SK-N-SH (cell line): Measurements from ENCODE around the gene ARFGAP1.

Experiments
- EP300 ChIP-seq, 2 experiments: IDR thresholded peaks; 2 replicates each; pipeline versions ENCODE4 v1.4.0 to v1.6.1; 2012; ENCODE audit warnings: borderline replicate concordance in 1 of 2, low read depth in 1 of 2, low read length in 1 of 2
- EZH2phosphoT487 ChIP-seq: fragments of 200-600 bp; sonication (generic); IDR thresholded peaks from 2 replicates; pipeline ENCODE4 v1.6.1; 2017; ENCODE audit warnings: low read depth, mixed run types, mild to moderate bottlenecking, antibody characterized with exemption, moderate library complexity, borderline replicate concordance
- GABPA ChIP-seq: IDR thresholded peaks from 2 replicates; pipeline ENCODE4 v1.4.0; 2012; ENCODE audit warnings: low read depth, mild to moderate bottlenecking
- JUND ChIP-seq: IDR thresholded peaks from 2 replicates; pipeline ENCODE4 v1.4.0; 2012
- MXI1 ChIP-seq: IDR thresholded peaks from 2 replicates; pipeline ENCODE4 v1.6.1; 2012; ENCODE audit warnings: mild to moderate bottlenecking, low read depth, low read length, improper control_type of control experiment
- POLR2AphosphoS5 ChIP-seq: IDR thresholded peaks from 2 replicates; pipeline ENCODE4 v1.6.1; 2012; ENCODE audit warnings: low read depth, low read length
- RCOR1 ChIP-seq: fragments of 150-350 bp; IDR thresholded peaks from 2 replicates; pipeline ENCODE4 v1.6.1; 2017; ENCODE audit warnings: antibody characterized with exemption, low read length
- RXRA ChIP-seq: IDR thresholded peaks from 2 replicates; pipeline ENCODE4 v1.4.0; 2012; ENCODE audit warnings: low read depth, mild to moderate bottlenecking, borderline replicate concordance
- YY1 ChIP-seq: IDR thresholded peaks from 2 replicates; pipeline ENCODE4 v1.4.0; 2012; ENCODE audit warnings: low read depth, mild to moderate bottlenecking
- TF ChIP-seq, protein P1 (sequence below): fragments of 200-600 bp; sonication (generic); IDR thresholded peaks from 2 replicates; pipeline ENCODE4 v1.6.1; 2017; ENCODE audit warnings: antibody characterized with exemption, mild to moderate bottlenecking, moderate library complexity
- TF ChIP-seq, protein P2 (sequence below): IDR thresholded peaks from 2 replicates; pipeline ENCODE4 v1.4.0; 2012; ENCODE audit warnings: low read depth, borderline replicate concordance

DNA sequence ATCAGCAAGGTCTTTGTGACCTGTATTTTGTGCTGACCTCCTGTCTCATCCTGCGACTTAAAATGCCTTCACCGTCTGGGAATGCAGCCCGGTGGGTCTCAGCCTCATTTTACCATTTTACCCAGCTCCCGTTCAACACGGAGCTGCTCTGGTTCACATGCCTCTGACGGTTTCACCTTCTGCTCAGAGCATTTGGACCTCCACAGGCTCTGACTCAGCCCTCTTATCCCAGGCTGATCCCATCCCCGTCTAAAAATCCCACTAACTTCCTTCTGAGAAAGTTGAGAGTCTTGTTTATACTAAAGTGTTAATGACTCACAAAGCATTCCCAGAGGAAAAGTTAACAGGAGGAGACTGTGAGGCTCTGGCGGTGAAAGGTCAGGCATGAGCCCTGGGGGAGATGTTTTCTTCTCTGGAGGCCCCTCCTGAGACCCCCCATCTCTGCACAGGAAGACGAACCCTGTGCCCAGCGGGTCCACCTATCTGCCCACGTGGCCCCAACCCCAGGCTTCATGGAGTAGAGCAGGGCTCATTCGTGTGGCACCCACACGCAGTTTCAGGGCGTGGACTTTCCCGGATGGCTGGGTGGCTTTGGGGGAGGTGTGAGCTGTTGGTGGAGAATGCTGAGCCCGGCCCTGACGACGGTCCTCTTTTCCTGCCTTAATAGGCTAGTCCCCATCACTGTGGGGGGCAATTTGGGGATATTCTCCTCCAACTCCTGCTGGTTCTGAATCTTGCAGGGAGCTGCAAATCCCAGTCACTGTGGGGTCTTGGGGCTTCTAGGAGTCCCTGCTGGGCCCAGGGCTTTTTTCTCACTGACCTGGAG is 40.2 kb upstream of the ARFGAP1 start:
- TF ChIP-seq, protein P1, sequence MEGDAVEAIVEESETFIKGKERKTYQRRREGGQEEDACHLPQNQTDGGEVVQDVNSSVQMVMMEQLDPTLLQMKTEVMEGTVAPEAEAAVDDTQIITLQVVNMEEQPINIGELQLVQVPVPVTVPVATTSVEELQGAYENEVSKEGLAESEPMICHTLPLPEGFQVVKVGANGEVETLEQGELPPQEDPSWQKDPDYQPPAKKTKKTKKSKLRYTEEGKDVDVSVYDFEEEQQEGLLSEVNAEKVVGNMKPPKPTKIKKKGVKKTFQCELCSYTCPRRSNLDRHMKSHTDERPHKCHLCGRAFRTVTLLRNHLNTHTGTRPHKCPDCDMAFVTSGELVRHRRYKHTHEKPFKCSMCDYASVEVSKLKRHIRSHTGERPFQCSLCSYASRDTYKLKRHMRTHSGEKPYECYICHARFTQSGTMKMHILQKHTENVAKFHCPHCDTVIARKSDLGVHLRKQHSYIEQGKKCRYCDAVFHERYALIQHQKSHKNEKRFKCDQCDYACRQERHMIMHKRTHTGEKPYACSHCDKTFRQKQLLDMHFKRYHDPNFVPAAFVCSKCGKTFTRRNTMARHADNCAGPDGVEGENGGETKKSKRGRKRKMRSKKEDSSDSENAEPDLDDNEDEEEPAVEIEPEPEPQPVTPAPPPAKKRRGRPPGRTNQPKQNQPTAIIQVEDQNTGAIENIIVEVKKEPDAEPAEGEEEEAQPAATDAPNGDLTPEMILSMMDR, result no peak
- TF ChIP-seq POLR2AphosphoS5 (no peak), GABPA (no peak), YY1 (no peak), EP300 (IDR thresholded peaks at IDR 0.05; ENCODE audit: borderline replicate concordance in 1 of 2, low read depth in 1 of 2, low read length in 1 of 2) (no peak), EZH2phosphoT487 (no peak), JUND (no peak), MXI1 (no peak), RCOR1 (no peak), RXRA (no peak)
- TF ChIP-seq, protein P2, sequence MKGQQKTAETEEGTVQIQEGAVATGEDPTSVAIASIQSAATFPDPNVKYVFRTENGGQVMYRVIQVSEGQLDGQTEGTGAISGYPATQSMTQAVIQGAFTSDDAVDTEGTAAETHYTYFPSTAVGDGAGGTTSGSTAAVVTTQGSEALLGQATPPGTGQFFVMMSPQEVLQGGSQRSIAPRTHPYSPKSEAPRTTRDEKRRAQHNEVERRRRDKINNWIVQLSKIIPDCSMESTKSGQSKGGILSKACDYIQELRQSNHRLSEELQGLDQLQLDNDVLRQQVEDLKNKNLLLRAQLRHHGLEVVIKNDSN, result no peak
